ENCODE measurements around the gene KLHDC7B. TPM values are rescaled to one million over a fixed set of nuclear protein-coding genes. Genes with fewer than 3 reads are reported as not detected.

The KLHDC7B gene
- total and polyA plus RNA-seq, 10 of the 15 experiments (the other 5 are each of a cell fraction or from before 2014, with no cell fraction given): 0.05 to 2.2 (median 0.93) TPM; not detected in 2

DNA sequence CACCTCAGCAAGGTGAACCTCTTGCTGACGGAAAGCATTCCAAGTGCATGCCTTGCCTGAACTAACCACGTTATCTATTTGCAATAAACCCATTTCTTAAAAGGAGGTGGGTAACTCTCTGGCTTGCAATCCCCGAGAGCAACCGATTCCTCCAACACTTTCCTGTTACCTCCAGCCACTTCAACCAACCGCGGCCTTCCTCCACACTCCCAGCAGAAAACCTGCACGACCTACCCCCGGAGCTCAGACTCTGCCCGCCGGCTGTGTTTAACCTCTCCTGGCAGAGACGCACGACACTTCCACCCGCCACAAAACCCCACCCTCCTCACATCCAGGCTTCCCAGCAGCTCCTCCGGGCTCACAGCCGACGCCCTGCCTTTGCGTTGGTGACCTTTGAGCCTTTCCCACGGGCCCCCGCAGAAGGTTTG lies 21.0 kb upstream of the KLHDC7B start (continued):
- TF ChIP-seq BMI1 (IDR thresholded peaks at IDR 0.05; ENCODE audit: borderline replicate concordance) (no peak), EED (IDR thresholded peaks at IDR 0.05; ENCODE audit: low read depth) (no peak), SMC3 (IDR thresholded peaks at IDR 0.05; ENCODE audit: borderline replicate concordance, low read length) (no peak), PAX8 (IDR thresholded peaks at IDR 0.05) (no peak), BHLHE40 (IDR thresholded peaks at IDR 0.05; ENCODE audit: borderline replicate concordance in 1 of 2, low read depth in 2 of 2, low read length in 1 of 2) (no peak), ZBED1 (IDR thresholded peaks at IDR 0.05; ENCODE audit: borderline replicate concordance) (0 out of 2 replicates have a peak, but pooled peaks have one; percentile 10), MYB (IDR thresholded peaks at IDR 0.05; ENCODE audit: borderline replicate concordance, low read depth, low read length) (no peak), SIN3A (IDR thresholded peaks at IDR 0.05; ENCODE audit: low read depth, low read length) (no peak), DPF2 (IDR thresholded peaks at IDR 0.05) (no peak), MYC (IDR thresholded peaks at IDR 0.05; ENCODE audit: insufficient read depth, insufficient read length, insufficient replicate concordance, low read length, severe bottlenecking) (no peak)
- TF ChIP-seq, protein P1, sequence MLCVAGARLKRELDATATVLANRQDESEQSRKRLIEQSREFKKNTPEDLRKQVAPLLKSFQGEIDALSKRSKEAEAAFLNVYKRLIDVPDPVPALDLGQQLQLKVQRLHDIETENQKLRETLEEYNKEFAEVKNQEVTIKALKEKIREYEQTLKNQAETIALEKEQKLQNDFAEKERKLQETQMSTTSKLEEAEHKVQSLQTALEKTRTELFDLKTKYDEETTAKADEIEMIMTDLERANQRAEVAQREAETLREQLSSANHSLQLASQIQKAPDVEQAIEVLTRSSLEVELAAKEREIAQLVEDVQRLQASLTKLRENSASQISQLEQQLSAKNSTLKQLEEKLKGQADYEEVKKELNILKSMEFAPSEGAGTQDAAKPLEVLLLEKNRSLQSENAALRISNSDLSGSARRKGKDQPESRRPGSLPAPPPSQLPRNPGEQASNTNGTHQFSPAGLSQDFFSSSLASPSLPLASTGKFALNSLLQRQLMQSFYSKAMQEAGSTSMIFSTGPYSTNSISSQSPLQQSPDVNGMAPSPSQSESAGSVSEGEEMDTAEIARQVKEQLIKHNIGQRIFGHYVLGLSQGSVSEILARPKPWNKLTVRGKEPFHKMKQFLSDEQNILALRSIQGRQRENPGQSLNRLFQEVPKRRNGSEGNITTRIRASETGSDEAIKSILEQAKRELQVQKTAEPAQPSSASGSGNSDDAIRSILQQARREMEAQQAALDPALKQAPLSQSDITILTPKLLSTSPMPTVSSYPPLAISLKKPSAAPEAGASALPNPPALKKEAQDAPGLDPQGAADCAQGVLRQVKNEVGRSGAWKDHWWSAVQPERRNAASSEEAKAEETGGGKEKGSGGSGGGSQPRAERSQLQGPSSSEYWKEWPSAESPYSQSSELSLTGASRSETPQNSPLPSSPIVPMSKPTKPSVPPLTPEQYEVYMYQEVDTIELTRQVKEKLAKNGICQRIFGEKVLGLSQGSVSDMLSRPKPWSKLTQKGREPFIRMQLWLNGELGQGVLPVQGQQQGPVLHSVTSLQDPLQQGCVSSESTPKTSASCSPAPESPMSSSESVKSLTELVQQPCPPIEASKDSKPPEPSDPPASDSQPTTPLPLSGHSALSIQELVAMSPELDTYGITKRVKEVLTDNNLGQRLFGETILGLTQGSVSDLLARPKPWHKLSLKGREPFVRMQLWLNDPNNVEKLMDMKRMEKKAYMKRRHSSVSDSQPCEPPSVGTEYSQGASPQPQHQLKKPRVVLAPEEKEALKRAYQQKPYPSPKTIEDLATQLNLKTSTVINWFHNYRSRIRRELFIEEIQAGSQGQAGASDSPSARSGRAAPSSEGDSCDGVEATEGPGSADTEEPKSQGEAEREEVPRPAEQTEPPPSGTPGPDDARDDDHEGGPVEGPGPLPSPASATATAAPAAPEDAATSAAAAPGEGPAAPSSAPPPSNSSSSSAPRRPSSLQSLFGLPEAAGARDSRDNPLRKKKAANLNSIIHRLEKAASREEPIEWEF (IDR thresholded peaks at IDR 0.05; ENCODE audit: insufficient replicate concordance, low read depth, low read length): peak; percentile 33
- TF ChIP-seq, protein P2, sequence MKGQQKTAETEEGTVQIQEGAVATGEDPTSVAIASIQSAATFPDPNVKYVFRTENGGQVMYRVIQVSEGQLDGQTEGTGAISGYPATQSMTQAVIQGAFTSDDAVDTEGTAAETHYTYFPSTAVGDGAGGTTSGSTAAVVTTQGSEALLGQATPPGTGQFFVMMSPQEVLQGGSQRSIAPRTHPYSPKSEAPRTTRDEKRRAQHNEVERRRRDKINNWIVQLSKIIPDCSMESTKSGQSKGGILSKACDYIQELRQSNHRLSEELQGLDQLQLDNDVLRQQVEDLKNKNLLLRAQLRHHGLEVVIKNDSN (IDR thresholded peaks at IDR 0.05; ENCODE audit: borderline replicate concordance, extremely low read length, insufficient read depth, low read depth, low read length): no peak

All from GM12878 (cell line).